SHP77 treated with DMSO at 0.1 percent for 48 hours (cell line): ENCODE measurements around the gene DPYSL5.

Source experiments
- DNase-seq: peaks from one replicate; lab custom pipeline; 2025; lab: John Stamatoyannopoulos, UW

Gene DPYSL5

GRCh38 chr2:26968001-26968400 is 120.1 kb downstream of the DPYSL5 start:
- no peak for DNase-seq

- no peak for DNase-seq
Measured at GRCh38 chr2:26969077-26969844, 121.3 kb downstream of the DPYSL5 start.

GRCh38 chr2:26970244-26970927 is 122.5 kb downstream of the DPYSL5 start, which contains the start of gene MAPRE3:
MAPRE3 (plus strand) TSS chr2:26970637; CDS start chr2:27022219, 51,582 bp downstream.
- DNase-seq, result peak; percentile 80

GRCh38 chr2:26970928-26971627 is 123.1 kb downstream of the DPYSL5 start:
- DNase-seq, result peak; percentile 11

- no peak for DNase-seq
Measured at GRCh38 chr2:26971911-26972786, 124.2 kb downstream of the DPYSL5 start.

GRCh38 chr2:26974352-26974751 is 126.4 kb downstream of the DPYSL5 start:
- no peak for DNase-seq

- DNase-seq, result no peak
Measured at GRCh38 chr2:26975102-26975501, 127.2 kb downstream of the DPYSL5 start.

- no peak for DNase-seq
Measured at GRCh38 chr2:26975656-26976055, 127.7 kb downstream of the DPYSL5 start.

GRCh38 chr2:26976237-26976636 is 128.3 kb downstream of the DPYSL5 start:
- no peak for DNase-seq

GRCh38 chr2:26977012-26977411 is 129.1 kb downstream of the DPYSL5 start:
- no peak for DNase-seq

- DNase-seq, result no peak
Measured at GRCh38 chr2:26978061-26978596, 130.2 kb downstream of the DPYSL5 start.

GRCh38 chr2:26979741-26980140 is 131.8 kb downstream of the DPYSL5 start:
- no peak for DNase-seq

- no peak for DNase-seq
Measured at GRCh38 chr2:26980971-26981370, 133.0 kb downstream of the DPYSL5 start.

- DNase-seq, result peak; percentile 53
Measured at GRCh38 chr2:26982102-26982742, 134.3 kb downstream of the DPYSL5 start.

GRCh38 chr2:26983746-26984145 is 135.8 kb downstream of the DPYSL5 start:
- DNase-seq, result no peak

GRCh38 chr2:26985807-26986206 is 137.9 kb downstream of the DPYSL5 start:
- DNase-seq, result no peak

- no peak for DNase-seq
Measured at GRCh38 chr2:26986576-26986975, 138.6 kb downstream of the DPYSL5 start.

GRCh38 chr2:26988058-26988860 is 140.3 kb downstream of the DPYSL5 start:
- no peak for DNase-seq

- no peak for DNase-seq
Measured at GRCh38 chr2:26989156-26989555, 141.2 kb downstream of the DPYSL5 start.

GRCh38 chr2:26991717-26992116 is 143.8 kb downstream of the DPYSL5 start:
- no peak for DNase-seq
